NOMO-1 treated with dmso at 0.1 percent for 144 hours (cell line): ENCODE measurements around the gene AIRE.

Experiments used
- DNase-seq: peaks from one replicate; lab custom pipeline; 2025; ENCODE audit not compliant: unreplicated experiment; lab: John Stamatoyannopoulos, UW

Gene AIRE

GRCh38 chr21:44303490-44303981 is 17.9 kb downstream of the AIRE start:
- no peak for DNase-seq

- no peak for DNase-seq
Measured at GRCh38 chr21:44304011-44304616, 18.4 kb downstream of the AIRE start.

- DNase-seq = no peak
Measured at GRCh38 chr21:44304877-44305293, 19.2 kb downstream of the AIRE start.

GRCh38 chr21:44305691-44306090 is 20.0 kb downstream of the AIRE start:
- no peak for DNase-seq

GRCh38 chr21:44306936-44307704 is 21.4 kb downstream of the AIRE start:
- DNase-seq = no peak

GRCh38 chr21:44310628-44311507 is 25.2 kb downstream of the AIRE start:
- DNase-seq = no peak

GRCh38 chr21:44312089-44312488 is 26.4 kb downstream of the AIRE start:
- no peak for DNase-seq

- no peak for DNase-seq
Measured at GRCh38 chr21:44312716-44313115, 27.0 kb downstream of the AIRE start.

GRCh38 chr21:44313451-44313850 is 27.8 kb downstream of the AIRE start:
- no peak for DNase-seq

- DNase-seq = no peak
Measured at GRCh38 chr21:44314128-44314527, 28.5 kb downstream of the AIRE start.

- no peak for DNase-seq
Measured at GRCh38 chr21:44314561-44314960, 28.9 kb downstream of the AIRE start.

GRCh38 chr21:44315691-44316203 is 30.1 kb downstream of the AIRE start:
- no peak for DNase-seq

- DNase-seq = no peak
Measured at GRCh38 chr21:44316277-44316900, 30.7 kb downstream of the AIRE start.

- no peak for DNase-seq
Measured at GRCh38 chr21:44317241-44317782, 31.6 kb downstream of the AIRE start.

GRCh38 chr21:44317871-44318270 is 32.2 kb downstream of the AIRE start:
- DNase-seq = no peak

GRCh38 chr21:44318489-44319285 is 33.0 kb downstream of the AIRE start:
- no peak for DNase-seq

GRCh38 chr21:44319407-44320065 is 33.9 kb downstream of the AIRE start:
- no peak for DNase-seq

GRCh38 chr21:44320847-44321246 is 35.2 kb downstream of the AIRE start:
- no peak for DNase-seq

GRCh38 chr21:44321846-44322450 is 36.3 kb downstream of the AIRE start:
- DNase-seq = no peak
